GM10266 (cell line): ENCODE data around the gene IRAK2.

ENCODE experiments used
- DNase-seq: peaks from one replicate; pipeline ENCODE4 v3.0.0; 2012; ENCODE audit errors: extremely low spot score
- TF ChIP-seq, protein P1 (sequence below): IDR thresholded peaks from 2 replicates; pipeline ENCODE4 v1.5.1; 2012; ENCODE audit warnings: mild to moderate bottlenecking, low read depth; ENCODE audit not compliant: control insufficient read depth, insufficient read depth; ENCODE audit errors: missing control alignments

Gene IRAK2

DNA sequence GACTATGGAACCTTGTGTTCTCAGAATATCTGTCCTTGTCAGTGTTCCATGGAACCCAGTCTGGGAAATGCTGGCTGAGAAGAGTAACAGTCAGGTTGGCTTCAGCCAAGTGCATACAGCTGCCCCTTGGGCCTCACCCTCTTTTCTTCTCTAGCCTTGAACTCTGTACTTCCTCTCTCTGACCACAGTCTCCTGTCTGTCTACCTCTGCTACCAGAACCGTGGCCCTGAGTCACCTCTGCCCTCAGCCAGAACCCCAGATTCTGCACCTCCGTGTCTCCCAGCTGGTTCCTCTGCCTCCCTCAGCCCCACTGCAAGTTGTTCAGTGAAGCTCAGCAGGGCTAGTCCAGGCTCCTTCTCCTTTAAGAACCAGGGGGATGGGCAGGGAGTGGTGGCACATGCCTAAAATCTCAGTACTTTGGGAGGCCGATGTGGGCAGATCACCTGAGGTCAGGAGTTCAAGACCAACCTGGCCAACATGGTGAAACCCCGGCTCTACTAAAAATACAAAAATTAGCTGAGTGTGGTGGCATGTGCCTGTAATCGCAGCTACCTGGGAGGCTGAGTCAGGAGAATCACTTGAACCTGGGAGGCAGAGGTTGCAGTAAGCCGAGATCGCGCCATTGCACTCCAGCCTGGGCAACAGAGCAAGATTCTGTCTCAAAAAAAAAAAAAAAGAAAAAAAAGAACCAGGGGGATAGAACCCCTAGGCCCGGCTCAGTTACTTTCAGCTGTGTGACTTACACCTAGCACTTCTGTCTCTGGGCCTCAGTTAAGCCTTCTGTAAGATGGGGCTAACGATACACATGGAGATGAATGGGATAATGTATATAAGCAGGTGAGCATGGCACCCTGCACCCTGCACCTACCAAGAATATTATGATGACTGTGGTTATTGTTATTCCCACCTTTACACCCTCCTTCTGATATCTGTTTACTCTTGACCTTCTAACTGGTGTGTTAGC is 59.2 kb downstream of the IRAK2 start:
- TF ChIP-seq, protein P1, sequence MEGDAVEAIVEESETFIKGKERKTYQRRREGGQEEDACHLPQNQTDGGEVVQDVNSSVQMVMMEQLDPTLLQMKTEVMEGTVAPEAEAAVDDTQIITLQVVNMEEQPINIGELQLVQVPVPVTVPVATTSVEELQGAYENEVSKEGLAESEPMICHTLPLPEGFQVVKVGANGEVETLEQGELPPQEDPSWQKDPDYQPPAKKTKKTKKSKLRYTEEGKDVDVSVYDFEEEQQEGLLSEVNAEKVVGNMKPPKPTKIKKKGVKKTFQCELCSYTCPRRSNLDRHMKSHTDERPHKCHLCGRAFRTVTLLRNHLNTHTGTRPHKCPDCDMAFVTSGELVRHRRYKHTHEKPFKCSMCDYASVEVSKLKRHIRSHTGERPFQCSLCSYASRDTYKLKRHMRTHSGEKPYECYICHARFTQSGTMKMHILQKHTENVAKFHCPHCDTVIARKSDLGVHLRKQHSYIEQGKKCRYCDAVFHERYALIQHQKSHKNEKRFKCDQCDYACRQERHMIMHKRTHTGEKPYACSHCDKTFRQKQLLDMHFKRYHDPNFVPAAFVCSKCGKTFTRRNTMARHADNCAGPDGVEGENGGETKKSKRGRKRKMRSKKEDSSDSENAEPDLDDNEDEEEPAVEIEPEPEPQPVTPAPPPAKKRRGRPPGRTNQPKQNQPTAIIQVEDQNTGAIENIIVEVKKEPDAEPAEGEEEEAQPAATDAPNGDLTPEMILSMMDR = no peak
- DNase-seq = no peak

DNA sequence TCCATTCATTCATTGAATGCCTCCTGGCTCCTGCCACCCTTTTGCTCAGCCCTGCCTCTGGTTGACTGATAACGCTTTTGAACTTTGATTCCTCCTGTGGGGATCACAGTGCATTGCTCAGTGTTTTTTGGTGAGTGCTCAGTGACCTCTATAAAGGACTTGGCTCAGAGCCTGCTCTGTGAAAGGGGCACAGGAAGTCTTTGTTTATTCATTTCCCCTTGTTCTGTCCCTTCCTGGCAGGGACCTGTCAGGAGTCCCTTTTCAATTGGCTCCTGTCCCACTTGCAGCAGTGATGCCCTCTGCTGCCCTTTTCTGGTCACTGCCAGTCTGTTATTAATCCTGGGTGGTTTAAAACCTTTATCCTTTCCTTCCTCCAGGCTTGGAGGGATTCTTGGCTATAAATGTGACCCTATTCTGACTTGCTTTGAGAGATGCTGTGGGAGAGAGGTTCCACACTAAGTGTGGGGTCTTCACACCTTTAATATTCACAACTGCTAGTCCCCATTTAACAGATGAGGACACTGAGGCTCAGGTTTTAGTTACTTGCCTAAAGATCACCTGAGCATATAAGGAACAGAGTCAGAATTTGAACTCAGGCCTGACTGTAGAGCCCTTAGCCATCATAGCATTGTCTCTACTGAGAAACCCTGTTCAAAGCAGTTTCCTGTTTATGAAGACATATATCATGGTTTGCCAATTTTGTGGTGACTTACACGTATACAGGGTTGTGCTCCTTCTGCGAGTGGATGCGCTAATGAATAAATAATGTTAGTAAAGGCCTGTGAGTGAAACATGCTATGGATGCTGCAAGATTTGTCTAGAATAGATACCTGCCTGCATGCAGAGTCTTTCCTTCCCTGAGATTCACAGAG is 60.3 kb downstream of the IRAK2 start:
- DNase-seq = peak; percentile 77
- TF ChIP-seq, protein P1 = peak; percentile 85

DNA sequence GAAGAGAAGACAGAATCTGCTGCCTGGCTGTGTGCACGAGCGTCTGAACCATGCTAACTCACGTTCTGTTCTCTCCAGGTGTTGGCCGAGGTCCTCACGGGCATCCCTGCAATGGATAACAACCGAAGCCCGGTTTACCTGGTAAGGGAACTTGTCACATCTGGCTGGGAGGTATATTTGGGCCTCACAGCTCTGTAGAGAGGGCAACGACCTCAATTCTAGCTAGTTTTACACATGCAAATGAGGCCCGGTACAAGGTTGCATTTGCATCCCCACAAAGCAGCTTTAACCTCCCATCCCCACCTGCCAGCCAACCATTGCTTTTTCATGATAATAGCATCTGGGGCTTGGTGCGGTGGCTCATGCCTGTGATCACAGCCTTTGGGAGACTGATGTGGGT is 61.6 kb downstream of the IRAK2 start:
- DNase-seq = peak; percentile 36
- TF ChIP-seq, protein P1 = no peak

DNA sequence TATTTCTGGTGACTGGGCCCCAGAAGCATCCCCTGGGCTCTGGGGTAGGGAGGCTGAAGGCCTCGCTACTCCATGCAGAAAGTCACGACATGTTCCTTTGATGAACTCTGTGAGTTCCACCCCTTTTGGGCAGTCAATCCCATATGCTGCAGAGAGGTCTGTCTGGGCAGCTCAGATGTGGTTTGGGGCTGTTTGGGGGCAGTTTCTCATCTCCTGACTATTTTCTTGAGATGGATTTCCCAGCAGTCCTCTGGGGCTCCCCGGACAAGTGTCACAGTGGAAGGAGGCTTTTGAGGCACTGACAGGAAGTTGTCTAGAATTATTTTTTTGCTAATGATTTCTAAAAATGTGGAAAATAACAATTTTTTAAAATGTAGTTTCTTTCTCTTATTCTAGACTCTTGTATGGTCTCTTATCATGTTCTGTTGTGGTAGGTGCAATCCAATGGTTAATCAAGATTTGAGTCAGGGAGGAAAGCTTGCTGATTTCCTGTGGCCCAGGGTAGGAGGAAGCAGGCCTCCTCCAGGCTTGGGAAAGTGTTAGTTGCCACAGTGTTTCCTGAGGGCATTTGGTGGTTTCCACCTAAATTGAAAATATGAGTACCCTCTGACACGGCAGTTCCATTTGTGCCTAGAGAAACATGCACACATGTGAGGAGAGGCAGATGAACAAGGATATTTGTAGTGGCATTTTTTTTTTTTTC is 63.7 kb downstream of the IRAK2 start:
- TF ChIP-seq, protein P1 = no peak
- DNase-seq = peak; percentile 32

DNA sequence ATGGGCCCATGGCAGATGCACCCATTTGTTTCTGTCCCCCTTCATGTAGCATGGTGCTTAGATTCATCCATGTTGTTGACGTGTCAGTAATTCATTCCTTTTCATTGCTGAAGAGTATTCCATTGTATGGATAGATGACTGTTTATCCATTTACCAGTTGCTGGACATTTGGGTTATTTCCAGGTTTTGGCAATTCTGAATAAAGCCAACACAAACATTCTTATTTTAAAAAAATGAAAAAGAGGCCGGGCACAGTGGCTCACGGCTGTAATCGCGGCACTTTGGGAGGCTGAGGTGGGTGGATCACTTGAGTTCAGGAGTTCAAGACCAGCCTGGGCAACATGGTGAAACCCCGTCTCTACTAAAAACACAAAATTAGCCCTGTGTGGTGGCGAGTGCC is 64.9 kb downstream of the IRAK2 start:
- DNase-seq = no peak
- TF ChIP-seq, protein P1 = no peak

DNA sequence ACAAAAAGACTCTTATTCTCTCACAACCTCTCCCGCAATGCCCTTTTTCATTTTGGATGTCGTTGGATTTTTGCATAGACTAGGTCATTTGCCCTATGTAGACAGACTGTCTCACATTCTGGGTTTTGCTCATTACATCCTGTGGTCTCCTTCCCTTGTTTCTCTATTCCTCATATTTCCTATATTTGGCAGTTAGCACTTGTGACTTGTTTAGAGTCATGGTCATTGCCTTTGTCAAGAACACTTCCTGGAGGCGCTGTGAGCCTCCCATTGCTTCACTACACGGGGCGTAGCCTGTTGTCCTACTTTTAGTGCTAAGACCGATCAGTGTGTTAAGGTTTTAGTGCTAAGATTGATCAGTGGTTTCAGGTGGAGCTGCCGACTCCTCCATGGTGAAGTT is 67.4 kb downstream of the IRAK2 start:
- TF ChIP-seq, protein P1 = no peak
- no peak for DNase-seq
